22Rv1 (cell line): ENCODE measurements around the gene GPC6.

ENCODE experiments used
- ZFX ChIP-seq: fragments of 450-650 bp; IDR thresholded peaks from 2 replicates; pipeline ENCODE4 v1.6.1; 2017; ENCODE audit warnings: antibody characterized with exemption, borderline replicate concordance
- TF ChIP-seq, protein P1 (sequence below): fragments of 450-650 bp; IDR thresholded peaks from 2 replicates; pipeline ENCODE4 v1.5.1; 2017; ENCODE audit warnings: mild to moderate bottlenecking

DNA sequence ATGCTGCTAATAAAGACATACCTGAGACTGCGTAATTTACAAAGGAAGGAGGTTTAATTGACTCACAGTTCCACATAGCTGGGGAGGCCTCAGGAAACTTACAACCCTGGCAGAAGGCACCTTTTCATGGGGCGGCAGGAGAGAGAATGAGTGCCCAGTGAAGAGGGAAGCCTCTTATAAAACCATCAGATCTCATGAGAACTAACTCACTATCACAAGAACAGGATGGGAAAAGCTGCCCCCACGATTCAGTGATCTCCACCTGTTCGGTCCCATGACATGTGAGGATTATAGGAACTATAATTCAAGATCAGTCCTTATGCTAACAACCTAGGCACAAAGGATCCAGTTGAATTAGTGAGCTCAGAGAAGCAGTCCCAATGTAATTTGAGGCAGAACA is 59.4 kb downstream of the GPC6 start:
- TF ChIP-seq, protein P1, sequence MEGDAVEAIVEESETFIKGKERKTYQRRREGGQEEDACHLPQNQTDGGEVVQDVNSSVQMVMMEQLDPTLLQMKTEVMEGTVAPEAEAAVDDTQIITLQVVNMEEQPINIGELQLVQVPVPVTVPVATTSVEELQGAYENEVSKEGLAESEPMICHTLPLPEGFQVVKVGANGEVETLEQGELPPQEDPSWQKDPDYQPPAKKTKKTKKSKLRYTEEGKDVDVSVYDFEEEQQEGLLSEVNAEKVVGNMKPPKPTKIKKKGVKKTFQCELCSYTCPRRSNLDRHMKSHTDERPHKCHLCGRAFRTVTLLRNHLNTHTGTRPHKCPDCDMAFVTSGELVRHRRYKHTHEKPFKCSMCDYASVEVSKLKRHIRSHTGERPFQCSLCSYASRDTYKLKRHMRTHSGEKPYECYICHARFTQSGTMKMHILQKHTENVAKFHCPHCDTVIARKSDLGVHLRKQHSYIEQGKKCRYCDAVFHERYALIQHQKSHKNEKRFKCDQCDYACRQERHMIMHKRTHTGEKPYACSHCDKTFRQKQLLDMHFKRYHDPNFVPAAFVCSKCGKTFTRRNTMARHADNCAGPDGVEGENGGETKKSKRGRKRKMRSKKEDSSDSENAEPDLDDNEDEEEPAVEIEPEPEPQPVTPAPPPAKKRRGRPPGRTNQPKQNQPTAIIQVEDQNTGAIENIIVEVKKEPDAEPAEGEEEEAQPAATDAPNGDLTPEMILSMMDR = no peak
- TF ChIP-seq ZFX = no peak
